Activated CD4-positive, alpha-beta T cell treated with anti-CD3 and anti-CD28 coated beads, Interleukin-2, Interleukin-6, amounts not matched to agents 100 ng/mL and 50 ng/mL, durations not matched to agents 16 hours and 8 hours (primary cell): ENCODE measurements around the gene CHMP2B.
A peak's percentile ranks its signal among the peaks of the same experiment; 100 is the strongest.

Source experiments
- DNase-seq: peaks from one replicate; pipeline ENCODE4 v3.0.0-alpha.2; 2020

The CHMP2B gene

GRCh38 chr3:87227104-87227834 is at the start of gene CHMP2B:
Gene CHMP2B (plus strand): TSS chr3:87227309. CDS start chr3:87227523, 214 bp downstream.
- peak; percentile 92 for DNase-seq

GRCh38 chr3:87179642-87180041 is 47.5 kb upstream of the CHMP2B start:
- no peak for DNase-seq

DNA sequence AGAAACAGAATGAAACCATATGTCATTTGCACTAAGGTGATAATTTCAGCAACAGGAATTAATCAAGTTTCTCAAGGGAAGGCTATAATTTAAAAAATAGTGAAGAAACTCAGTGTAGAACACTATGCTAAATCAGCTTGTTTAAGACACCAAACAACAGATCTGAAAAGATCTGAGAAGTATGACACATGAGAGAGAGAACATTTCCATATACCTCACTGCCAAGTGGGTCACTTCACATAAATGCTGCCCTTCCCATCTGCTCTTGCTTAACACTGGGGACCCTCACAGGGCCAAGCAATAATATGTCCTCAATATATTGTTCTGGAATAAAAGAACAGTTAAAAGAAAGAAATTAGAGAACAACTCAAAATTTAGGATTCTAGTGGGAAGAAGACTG is 45.6 kb upstream of the CHMP2B start:
- no peak for DNase-seq

GRCh38 chr3:87182023-87182422 is 45.1 kb upstream of the CHMP2B start:
- DNase-seq, result no peak

DNA sequence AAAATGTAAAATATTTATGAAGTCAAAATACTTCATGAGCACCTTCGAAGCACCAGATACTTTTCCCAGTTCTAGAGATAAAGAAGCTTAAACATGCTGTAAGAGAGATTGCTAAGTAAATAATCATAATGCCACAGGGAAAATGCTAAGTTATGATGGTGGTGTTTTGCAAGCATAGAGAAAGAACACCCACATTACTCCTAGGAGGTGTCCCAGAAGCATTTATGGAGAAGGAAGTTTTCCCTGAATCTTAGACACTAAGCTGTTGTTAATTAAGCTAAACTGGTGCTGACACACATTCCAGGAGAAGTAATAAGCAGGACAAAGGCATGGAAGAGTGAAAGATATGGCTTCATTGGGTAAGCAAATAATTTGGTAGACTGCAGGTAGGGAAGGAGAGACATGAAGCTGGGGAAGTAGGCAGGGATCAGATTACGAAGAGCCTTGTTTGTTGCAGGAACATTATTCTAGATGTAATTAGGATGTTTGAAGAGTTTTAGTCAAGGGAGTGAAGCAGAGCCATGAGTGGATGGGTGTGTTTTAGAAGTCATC is 40.4 kb upstream of the CHMP2B start:
- no peak for DNase-seq

- DNase-seq, result no peak
These were observed 35.9 kb upstream of the CHMP2B start for GRCh38 chr3:87191175-87191574.

DNA sequence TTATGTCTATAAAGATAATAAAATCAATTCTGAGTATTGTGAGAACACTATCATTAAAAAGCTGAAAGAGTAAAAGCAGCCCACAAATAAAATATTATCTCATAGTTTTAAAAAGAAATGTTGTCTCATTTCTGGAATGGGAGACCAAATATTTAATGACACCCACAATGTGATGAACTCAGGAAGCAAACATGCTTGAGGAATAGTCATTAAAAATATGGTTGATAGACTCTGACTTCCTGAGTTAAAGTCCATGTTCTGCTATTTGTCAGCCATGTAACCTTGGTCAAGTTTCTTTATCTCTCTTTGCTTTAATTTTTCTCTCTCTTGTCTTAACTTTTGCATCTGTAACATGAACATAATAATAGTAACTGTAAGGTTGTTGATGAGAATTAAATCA is 35.5 kb upstream of the CHMP2B start:
- no peak for DNase-seq

- DNase-seq, result no peak
These were observed 30.2 kb upstream of the CHMP2B start for GRCh38 chr3:87196879-87197278.

GRCh38 chr3:87197531-87197930 is 29.6 kb upstream of the CHMP2B start:
- no peak for DNase-seq

GRCh38 chr3:87198774-87199173 is 28.3 kb upstream of the CHMP2B start:
- DNase-seq, result no peak

- DNase-seq, result no peak
These were observed 27.5 kb upstream of the CHMP2B start for GRCh38 chr3:87199628-87200027.

- DNase-seq, result no peak
These were observed 27.0 kb upstream of the CHMP2B start for GRCh38 chr3:87200060-87200647.

GRCh38 chr3:87201727-87202126 is 25.4 kb upstream of the CHMP2B start:
- no peak for DNase-seq

GRCh38 chr3:87203809-87204208 is 23.3 kb upstream of the CHMP2B start:
- DNase-seq, result no peak

- DNase-seq, result no peak
These were observed 21.0 kb upstream of the CHMP2B start for GRCh38 chr3:87206070-87206469.

- no peak for DNase-seq
These were observed 20.5 kb upstream of the CHMP2B start for GRCh38 chr3:87206635-87207034.

DNA sequence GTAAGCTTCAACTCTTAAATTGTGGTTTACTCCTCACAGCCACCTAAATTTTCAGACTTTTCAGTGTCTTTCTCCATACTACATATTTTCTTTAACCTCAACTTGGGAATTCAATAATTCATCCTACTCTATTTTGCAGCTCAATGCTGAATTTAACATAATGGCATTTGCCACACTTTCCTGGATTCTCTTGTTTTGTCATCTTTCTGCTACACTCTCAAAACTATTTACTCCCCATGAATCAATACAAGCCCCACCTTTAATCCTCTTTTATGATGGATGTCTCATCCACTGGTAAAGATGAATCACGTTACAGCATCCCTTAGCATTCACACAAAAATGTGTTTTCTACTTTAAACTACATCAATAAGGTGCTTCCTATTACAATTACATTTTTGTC is 19.6 kb upstream of the CHMP2B start:
- no peak for DNase-seq

- DNase-seq, result no peak
These were observed 18.0 kb upstream of the CHMP2B start for GRCh38 chr3:87209111-87209510.

DNA sequence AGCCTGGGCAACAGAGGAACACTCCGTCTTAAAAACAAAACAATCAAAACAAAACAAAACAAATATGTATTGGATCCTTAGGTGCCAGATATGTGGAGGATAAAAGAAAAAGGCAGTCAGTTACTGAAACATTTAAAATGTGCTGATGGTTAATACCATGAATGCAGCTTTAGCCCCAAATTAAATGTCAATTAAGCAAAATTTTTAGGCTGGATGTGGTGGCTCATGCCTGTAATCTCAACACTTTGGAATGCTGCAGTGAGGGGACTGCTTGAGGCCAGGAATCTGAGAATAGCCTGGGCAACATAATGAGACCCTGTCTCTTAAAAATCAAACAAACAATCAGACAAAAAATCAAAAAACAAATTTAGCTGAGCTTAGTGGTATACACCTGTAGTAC is 8.5 kb upstream of the CHMP2B start:
- DNase-seq, result no peak

GRCh38 chr3:87219611-87220010 is 7.5 kb upstream of the CHMP2B start:
- no peak for DNase-seq

DNA sequence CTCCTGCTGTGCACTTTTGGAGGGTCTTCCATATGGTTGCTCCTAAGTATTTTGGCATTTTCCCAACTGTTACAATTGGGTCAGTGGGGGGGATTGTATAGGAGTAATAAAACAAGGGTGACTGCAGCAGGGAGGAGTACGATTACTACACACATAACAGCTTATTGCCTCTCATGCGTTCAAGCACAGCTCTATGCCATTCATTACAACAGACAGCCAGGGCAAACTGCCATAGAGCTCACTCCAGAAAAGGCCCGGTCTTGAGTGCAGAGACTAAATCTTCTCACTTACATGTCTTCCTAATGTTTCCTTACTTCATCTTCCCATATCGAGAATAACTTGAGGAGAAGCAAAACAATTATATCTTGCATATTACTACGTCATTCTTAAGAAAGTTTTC is 1.4 kb upstream of the CHMP2B start:
- no peak for DNase-seq

GRCh38 chr3:87227835-87228144 is 681 bp downstream of the CHMP2B start:
- no peak for DNase-seq

- DNase-seq, result no peak
These were observed 1.2 kb downstream of the CHMP2B start for GRCh38 chr3:87228316-87228715.

- no peak for DNase-seq
These were observed 2.0 kb downstream of the CHMP2B start for GRCh38 chr3:87229113-87229512.

DNA sequence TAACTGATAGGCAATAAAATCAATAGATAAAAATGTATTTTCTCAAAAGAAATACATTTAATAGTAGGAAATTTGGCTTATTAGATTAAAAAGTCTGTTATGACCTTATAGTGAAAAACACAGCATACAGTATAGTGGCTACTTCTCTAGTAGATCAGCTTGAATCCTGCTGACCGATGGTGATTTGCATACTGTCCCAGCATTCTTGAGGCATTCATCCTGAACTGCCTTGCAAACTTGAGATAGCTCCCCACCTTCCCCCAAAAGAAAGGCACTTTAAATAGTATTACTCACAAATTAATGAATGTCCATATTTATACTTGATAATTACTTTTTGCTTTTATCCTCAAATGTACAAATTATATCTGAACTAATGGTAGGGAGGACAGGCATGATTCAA is 6.7 kb downstream of the CHMP2B start:
- DNase-seq, result no peak
